Tibial nerve (tissue), 4 donors: ENCODE results near the gene AFF3. TPM values are rescaled to one million over a fixed set of nuclear protein-coding genes. Genes with fewer than 3 reads are reported as not detected.
A peak's percentile ranks its signal among the peaks of the same experiment; 100 is the strongest.
"Not testable (repeated sequence)": the region's sequence is repeated elsewhere in the genome, so short reads cannot be mapped to it uniquely, and the experiment has no call there.

Experiments
- DNase-seq, 2 donors: peaks; one replicate each; pipeline ENCODE4 v3.0.0-alpha.2; 2019; ENCODE audit warnings: low spot score in 2 of 2
- H3K27ac ChIP-seq, 4 donors: fragments of 200-600 bp; sonication (generic) in 3 of 4; one replicate each; pipeline ENCODE4 v1.5.1; 2017 to 2019; ENCODE audit warnings: mild to moderate bottlenecking in 1 of 4
- H3K27me3 ChIP-seq, 2 donors: fragments of 200-600 bp; sonication (generic) in 1 of 2; one replicate each; pipeline versions ENCODE4 v1.5.1 to v1.6.0; 2017 to 2019
- H3K36me3 ChIP-seq, 3 donors: fragments of 200-600 bp; sonication (generic); one replicate each; pipeline ENCODE4 v1.5.1; 2018 to 2019
- H3K4me1 ChIP-seq, 4 donors: fragments of 200-600 bp; sonication (generic) in 3 of 4; one replicate each; pipeline ENCODE4 v1.5.1; 2017 to 2019
- H3K4me3 ChIP-seq, 4 donors: fragments of 200-600 bp; sonication (generic) in 3 of 4; one replicate each; pipeline ENCODE4 v1.5.1; 2017 to 2019; ENCODE audit warnings: mild to moderate bottlenecking in 1 of 4, moderate library complexity in 1 of 4
- H3K9me3 ChIP-seq, 4 donors: fragments of 200-600 bp; sonication (generic) in 3 of 4; one replicate each; pipeline ENCODE4 v1.5.1; 2017 to 2019
- CTCF ChIP-seq, 5 experiments: fragments of 200-600 bp in 3 of 5; fragments of 450-650 bp in 2 of 5; sonication (generic) in 3 of 5; IDR thresholded peaks; one replicate each; pipeline ENCODE4 v1.5.1; 2016 to 2019; ENCODE audit warnings: antibody characterized with exemption in 5 of 5, mild to moderate bottlenecking in 3 of 5, moderate library complexity in 2 of 5
- EP300 ChIP-seq, 2 donors: sonication (generic); formaldehyde crosslinking; IDR thresholded peaks; one replicate each; pipeline ENCODE4 v1.6.1; 2017; ENCODE audit warnings: antibody characterized with exemption in 2 of 2, mild to moderate bottlenecking in 1 of 2
- POLR2A ChIP-seq, 2 donors: fragments of 450-650 bp; IDR thresholded peaks; one replicate each; pipeline ENCODE4 v1.6.1; 2017; ENCODE audit warnings: antibody characterized with exemption in 2 of 2, mild to moderate bottlenecking in 2 of 2, moderate library complexity in 2 of 2
- WGBS, 2 donors: methylation state at CpG; one replicate each; pipeline ENCODE4 v1.1.5; 2018; 5-methylcytosine and 5-hydroxymethylcytosine counted together
- total RNA-seq, 4 donors: library from RNA; depleted of rRNA; stranded (reverse); fragments of >200 nt; gene quantifications; one replicate each; pipeline ENCODE4 v1.1.0, GENCODE V29; 2016

AFF3 gene
- total RNA-seq, 4 donors from 2014 or later: 7.2 to 36.0 (median 21.4) TPM

- DNase-seq: no peak
- no peak for TF ChIP-seq EP300 (IDR thresholded peaks at IDR 0.05)
- no peak for TF ChIP-seq CTCF (IDR thresholded peaks at IDR 0.05)
- TF ChIP-seq POLR2A (IDR thresholded peaks at IDR 0.05): no peak
- Histone ChIP-seq H3K27me3 (no peaks in the 10 kb centered on the region), H3K9me3 (no peaks in the 10 kb centered on the region), H3K27ac (no peak overlapping the region), H3K4me3 (no peak overlapping the region), H3K36me3 (no peaks in the 10 kb centered on the region), H3K4me1 (peaks cover 0 to 9% (median 2%) of the 10 kb centered on the region in 4 donors)
- WGBS, 2 donors: 43 to 48% methylated on average over 4 of the region's 4 CpGs
Observed at GRCh38 chr2:99670768-99671734, 471.3 kb downstream of the AFF3 start.

- TF ChIP-seq POLR2A (IDR thresholded peaks at IDR 0.05) (no peak), CTCF (IDR thresholded peaks at IDR 0.05) (no peak), EP300 (IDR thresholded peaks at IDR 0.05) (no peak)
- no peak overlapping the region for H3K4me3 ChIP-seq
- H3K36me3 ChIP-seq: no peaks in the 10 kb centered on the region
- no peaks in the 10 kb centered on the region for H3K27me3 ChIP-seq
- peaks cover 0 to 42% (median 11%) of the 10 kb centered on the region in 4 donors for H3K4me1 ChIP-seq
- no peak for DNase-seq
- 96 to 100% methylated on average over 1 of the region's 1 CpG for WGBS, 2 donors
- H3K9me3 ChIP-seq: no peaks in the 10 kb centered on the region
- no peak overlapping the region for H3K27ac ChIP-seq
Observed at GRCh38 chr2:99666256-99666655, 476.1 kb downstream of the AFF3 start.

GRCh38 chr2:99663641-99664040 lies 478.7 kb downstream of the AFF3 start:
- 83 to 88% methylated on average over 2 of the region's 2 CpGs for WGBS, 2 donors
- Histone ChIP-seq H3K27me3 (no peaks in the 10 kb centered on the region), H3K4me1 (peaks cover 0 to 62% (median 15%) of the 10 kb centered on the region in 4 donors), H3K27ac (no peak overlapping the region), H3K36me3 (no peaks in the 10 kb centered on the region), H3K9me3 (no peaks in the 10 kb centered on the region), H3K4me3 (no peak overlapping the region)
- TF ChIP-seq POLR2A (IDR thresholded peaks at IDR 0.05): no peak
- TF ChIP-seq CTCF (IDR thresholded peaks at IDR 0.05): no peak
- TF ChIP-seq EP300 (IDR thresholded peaks at IDR 0.05): no peak
- DNase-seq: no peak

GRCh38 chr2:99662761-99663341 lies 479.5 kb downstream of the AFF3 start:
- Histone ChIP-seq H3K4me1 (peaks cover 0 to 64% (median 15%) of the 10 kb centered on the region in 4 donors), H3K4me3 (no peak overlapping the region), H3K27ac (peak overlapping the region in 1 of 4 donors; percentile 61), H3K9me3 (no peaks in the 10 kb centered on the region), H3K27me3 (no peaks in the 10 kb centered on the region), H3K36me3 (no peaks in the 10 kb centered on the region)
- TF ChIP-seq CTCF (IDR thresholded peaks at IDR 0.05) (no peak), EP300 (IDR thresholded peaks at IDR 0.05) (peak; percentile 30 to 87), POLR2A (IDR thresholded peaks at IDR 0.05) (no peak)
- WGBS, 2 donors: 17 to 23% methylated on average over 2 of the region's 2 CpGs
- DNase-seq: peak; percentile 45 to 69

- DNase-seq, H3K27me3 ChIP-seq, H3K36me3 ChIP-seq, H3K9me3 ChIP-seq, H3K4me3 ChIP-seq: not testable (repeated sequence)
- Histone ChIP-seq H3K4me1 (peaks cover 0 to 75% (median 15%) of the 10 kb centered on the region in 4 donors), H3K27ac (peak overlapping the region in 2 of 4 donors; percentile 61 to 65)
- WGBS, 2 donors: 90 to 95% methylated on average over 9 of the region's 9 CpGs
Observed at GRCh38 chr2:99661761-99662160, 480.6 kb downstream of the AFF3 start.
